IPS-NIHi7 (cell line): ENCODE results near the gene TRPV2.
"Not testable (repeated sequence)": the region's sequence is repeated elsewhere in the genome, so short reads cannot be mapped to it uniquely, and the experiment has no call there.

Experiments
- DNase-seq: peaks from one replicate; pipeline ENCODE4 v3.0.0; 2012; ENCODE audit warnings: mixed read lengths; ENCODE audit errors: extremely low spot score

Gene TRPV2, protein sequence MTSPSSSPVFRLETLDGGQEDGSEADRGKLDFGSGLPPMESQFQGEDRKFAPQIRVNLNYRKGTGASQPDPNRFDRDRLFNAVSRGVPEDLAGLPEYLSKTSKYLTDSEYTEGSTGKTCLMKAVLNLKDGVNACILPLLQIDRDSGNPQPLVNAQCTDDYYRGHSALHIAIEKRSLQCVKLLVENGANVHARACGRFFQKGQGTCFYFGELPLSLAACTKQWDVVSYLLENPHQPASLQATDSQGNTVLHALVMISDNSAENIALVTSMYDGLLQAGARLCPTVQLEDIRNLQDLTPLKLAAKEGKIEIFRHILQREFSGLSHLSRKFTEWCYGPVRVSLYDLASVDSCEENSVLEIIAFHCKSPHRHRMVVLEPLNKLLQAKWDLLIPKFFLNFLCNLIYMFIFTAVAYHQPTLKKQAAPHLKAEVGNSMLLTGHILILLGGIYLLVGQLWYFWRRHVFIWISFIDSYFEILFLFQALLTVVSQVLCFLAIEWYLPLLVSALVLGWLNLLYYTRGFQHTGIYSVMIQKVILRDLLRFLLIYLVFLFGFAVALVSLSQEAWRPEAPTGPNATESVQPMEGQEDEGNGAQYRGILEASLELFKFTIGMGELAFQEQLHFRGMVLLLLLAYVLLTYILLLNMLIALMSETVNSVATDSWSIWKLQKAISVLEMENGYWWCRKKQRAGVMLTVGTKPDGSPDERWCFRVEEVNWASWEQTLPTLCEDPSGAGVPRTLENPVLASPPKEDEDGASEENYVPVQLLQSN

DNA sequence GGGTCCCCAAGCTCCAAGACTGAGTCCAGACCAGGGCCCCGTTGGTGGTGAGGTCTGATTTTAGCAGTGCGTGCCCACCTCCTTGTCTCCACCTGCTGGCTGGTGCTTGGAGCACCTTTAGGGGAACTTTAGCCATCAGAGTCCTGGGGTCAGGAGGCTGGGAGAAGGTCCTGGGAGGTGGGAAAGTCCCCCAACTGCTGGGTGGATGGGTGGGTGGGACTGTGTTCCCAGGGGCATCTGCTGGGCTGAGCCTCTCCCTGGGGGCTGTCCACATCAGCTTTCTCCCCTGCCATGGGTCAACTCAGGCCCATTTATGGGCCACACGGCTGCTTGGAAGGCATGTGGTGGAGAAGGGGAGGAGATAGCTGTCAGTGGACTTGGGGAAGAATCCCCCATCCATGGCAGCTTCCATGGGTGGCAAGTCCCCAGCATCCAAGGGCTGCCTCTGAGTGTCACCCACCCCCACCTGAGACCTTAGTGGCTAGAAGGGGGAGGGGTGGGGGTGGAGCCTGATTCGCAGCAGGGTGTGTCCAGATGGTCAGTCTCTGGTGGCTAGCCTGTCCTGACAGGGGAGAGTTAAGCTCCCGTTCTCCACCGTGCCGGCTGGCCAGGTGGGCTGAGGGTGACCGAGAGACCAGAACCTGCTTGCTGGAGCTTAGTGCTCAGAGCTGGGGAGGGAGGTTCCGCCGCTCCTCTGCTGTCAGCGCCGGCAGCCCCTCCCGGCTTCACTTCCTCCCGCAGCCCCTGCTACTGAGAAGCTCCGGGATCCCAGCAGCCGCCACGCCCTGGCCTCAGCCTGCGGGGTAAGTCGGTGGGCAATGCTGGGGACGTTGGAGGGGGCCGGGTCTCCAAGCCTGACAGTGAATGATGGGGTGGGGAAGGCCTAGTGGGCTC is at the start of gene TRPV2:
TRPV2 (plus strand) TSS at position 541 of the 894 bp plus-strand sequence. CDS start 2,098 bp downstream, outside the sequence.
- peak; percentile 73 for DNase-seq

DNA sequence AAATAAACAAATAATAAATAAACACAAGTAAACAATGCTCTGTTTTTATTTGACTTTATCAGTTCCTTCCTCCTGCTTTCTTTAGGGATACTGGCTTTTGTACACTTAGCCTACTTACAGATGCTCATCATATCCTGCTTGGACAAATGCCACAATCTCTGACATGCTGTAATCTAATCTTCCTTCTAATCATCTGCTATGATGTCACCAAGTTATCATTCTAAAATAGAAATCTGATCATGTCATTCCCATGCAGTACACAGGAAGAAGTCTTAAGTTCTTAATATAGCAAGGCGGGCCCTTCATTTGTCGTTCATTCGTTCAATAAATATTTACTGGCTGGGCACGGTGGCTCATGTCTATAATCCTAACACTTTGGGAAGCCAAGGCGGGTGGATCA is 43.6 kb upstream of the TRPV2 start:
- DNase-seq, result no peak

DNA sequence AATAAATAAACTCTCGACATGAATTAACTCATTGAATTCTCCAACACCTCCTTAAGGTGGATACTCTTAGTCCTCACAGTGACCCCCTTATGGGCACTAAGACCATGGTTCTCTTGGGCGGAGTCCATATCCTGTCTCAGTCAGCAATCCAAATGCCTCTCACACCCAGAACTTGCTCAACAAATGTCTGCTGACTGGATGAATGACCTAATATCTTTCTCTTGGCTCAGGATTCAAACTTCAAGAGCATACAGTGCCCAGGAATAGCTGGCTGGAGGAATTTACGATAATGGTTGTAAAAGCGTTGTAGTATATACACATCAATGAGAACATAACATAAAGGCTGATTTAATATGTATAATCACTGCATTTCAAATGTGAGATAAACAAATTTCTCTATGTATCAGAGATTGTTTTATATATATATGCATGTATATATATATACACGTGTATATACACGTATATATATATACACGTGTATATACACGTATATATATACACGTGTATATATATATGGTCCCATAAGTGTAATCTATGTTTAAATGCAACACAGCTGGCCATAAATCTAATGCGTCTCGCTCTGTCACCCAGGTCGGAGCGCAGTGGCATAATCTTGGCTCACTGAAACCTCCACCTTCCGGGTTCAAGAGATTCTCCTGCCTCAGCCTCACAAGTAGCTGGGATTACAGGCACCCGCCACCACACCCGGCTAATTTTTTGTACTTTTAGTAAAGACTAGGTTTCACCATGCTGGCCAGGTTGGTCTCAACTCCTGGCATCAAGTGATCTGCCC is 41.0 kb upstream of the TRPV2 start:
- no peak for DNase-seq

DNA sequence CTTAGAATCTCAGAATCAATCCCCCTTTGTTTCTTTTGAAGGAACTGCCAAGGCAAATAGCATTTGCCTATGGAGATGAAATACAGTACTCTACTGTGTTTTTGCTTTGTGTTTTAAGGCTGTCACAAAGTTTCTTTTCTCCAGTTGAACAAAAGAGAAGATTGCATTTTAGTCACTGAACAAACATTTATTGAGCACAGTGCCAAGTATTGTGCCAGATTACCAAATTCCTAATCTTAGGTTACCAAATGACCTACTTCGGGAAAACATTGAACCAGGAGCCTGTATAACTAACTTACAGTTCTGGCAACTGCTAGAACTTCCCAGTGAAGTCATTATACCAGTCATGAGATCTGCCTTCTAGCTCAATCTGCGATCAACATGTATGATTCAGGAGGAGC is 37.4 kb upstream of the TRPV2 start:
- DNase-seq, result no peak

DNA sequence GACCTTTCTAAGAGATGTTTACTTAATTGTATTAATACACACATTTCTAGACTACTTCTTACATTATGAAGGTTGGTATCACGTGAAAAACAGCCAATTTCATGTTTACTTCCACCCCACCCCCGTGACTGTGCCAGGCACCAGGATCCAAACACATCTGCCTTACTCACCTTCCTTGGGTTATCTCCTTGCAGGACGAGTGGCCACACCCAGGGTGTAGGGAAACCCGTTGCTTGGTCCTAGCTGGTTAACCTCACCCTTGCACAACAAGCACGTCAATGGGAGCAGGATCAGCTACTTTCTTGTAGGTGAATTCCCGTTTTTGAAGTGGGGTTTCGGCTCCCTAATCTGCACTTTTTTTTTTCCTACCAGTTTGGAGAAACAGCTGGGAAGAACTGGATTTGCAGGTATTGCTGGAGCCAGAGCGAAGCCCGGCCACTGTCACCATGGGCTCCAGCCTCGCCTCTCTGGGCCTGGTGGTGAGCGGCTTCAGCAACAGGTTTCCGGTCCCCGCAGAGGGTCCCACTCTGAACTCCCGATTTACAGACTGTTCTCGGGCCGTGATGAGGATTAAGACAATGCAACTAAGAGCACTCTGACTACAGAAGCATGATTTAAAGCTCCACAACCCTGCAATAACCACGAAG is 36.6 kb upstream of the TRPV2 start:
- DNase-seq, result no peak

DNA sequence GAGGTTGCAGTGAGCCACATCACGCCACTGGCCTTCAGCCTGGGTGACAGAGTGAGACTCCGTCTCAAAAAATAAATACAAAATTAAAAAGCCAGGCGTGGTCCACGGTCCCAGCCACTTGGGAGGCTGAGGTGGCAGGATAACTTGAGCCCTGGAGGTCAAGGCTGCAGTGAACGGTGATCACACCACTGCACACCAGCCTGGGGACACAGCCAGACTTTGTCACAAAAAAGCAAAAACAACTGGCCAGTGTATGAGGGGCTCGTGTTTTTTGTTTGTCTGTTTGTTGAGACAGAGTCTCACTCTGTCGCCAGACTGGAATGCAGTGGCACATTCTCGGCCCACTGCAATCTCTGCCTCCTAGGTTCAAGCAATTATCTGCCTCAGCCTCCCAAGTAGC is 35.7 kb upstream of the TRPV2 start:
- no peak for DNase-seq

DNA sequence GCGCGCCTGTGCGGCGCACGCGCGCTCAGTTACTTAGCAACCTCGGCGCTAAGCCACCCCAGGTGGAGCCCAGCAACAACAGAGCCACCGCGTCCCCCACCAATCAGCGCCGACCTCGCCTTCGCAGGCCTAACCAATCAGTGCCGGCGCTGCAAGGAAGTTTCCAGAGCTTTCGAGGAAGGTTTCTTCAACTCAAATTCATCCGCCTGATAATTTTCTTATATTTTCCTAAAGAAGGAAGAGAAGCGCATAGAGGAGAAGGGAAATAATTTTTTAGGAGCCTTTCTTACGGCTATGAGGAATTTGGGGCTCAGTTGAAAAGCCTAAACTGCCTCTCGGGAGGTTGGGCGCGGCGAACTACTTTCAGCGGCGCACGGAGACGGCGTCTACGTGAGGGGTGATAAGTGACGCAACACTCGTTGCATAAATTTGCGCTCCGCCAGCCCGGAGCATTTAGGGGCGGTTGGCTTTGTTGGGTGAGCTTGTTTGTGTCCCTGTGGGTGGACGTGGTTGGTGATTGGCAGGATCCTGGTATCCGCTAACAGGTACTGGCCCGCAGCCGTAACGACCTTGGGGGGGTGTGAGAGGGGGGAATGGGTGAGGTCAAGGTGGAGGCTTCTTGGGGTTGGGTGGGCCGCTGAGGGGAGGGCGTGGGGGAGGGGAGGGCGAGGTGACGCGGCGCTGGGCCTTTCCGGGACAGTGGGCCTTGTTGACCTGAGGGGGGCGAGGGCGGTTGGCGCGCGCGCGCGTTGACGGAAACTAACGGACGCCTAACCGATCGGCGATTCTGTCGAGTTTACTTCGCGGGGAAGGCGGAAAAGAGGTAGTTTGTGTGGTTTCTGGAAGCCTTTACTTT is 34.5 kb upstream of the TRPV2 start, which contains the start of gene UBB:
UBB (plus strand) TSS at position 452 of the 856 bp plus-strand sequence. CDS start 817 bp downstream, outside the sequence.
- DNase-seq, result peak; percentile 93

DNA sequence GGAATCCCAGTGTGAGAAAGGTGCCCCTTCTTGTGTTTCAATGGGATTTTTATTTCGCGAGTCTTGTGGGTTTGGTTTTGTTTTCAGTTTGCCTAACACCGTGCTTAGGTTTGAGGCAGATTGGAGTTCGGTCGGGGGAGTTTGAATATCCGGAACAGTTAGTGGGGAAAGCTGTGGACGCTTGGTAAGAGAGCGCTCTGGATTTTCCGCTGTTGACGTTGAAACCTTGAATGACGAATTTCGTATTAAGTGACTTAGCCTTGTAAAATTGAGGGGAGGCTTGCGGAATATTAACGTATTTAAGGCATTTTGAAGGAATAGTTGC is 33.9 kb upstream of the TRPV2 start:
- no peak for DNase-seq

DNA sequence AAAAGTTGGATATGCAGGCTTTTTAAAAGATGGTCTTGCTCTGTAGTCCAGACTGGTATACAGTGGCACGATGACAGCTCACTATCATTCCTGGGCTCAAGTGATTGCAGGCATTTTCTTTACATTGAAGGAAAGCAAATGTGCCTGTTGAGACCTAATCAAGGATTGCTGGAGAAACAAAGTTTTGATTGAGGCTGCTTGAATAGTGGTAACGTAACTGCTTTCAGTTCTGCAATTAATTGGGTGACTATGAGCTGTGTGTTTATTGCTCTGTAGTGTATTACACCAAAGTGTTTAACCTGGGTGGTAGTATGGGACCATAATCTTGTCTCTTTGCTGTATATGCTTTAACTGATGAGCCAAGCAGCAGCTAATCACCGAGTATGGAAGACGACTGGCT is 32.2 kb upstream of the TRPV2 start:
- no peak for DNase-seq

DNA sequence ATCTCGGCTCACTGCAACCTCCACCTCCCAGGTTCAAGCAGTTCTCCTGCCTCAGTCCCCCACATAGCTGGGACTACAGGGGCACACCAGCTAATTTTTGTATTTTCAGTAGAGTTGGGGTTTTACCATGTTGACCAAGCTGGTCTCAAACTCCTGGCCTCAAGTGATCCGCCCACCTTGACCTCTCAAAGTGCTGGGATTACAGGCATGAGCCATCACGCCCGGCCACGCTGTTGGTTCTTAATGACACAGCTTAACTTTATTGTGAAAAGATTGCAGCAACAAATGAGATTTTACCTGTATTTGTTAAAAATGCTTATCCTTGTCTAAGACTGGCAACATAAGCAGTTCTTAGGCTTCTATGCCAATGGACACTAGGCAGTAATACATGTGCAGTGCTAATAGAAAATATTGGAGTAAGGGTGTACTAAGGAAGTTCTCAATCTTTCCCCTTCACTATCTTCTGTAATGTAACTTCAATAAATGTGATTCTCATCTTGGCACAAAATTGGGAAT is 31.5 kb upstream of the TRPV2 start:
- no peak for DNase-seq

DNA sequence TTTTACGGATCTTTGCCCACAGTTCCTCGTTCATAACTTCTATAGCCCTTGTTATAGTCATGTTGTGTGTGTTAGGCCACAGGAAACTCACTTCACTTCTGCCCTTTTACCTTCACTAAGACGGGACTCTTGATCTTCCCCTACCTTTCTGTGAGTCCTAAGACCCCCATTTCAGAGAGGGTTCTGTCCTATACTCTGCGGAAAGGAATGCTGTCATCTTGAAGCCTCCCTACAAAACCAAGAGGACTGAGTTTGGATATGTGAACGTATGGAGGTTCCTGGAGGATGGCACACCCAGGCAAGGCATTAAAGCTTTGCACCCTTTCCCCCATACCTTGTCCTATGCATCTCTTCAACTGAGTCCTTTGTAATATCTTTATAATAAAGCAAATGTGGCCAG is 30.8 kb upstream of the TRPV2 start:
- DNase-seq, result no peak

DNA sequence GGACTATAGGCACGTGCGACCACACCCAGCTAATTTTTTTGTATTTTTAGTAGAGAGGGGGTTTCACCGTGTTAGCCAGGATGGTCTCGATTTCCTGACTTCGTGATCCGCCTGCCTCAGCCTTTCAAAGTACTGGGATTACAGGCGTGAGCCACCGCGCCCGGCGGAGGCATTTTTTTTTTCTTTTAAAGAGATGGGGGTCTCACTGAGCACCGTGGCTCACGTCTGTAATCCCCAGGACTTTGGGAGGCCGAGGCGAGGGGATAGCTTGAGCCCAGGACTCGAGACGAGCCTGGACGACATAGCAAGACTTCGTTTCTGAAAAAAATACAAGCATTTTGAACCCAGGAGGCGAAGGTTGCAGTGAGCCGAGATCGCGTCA is 29.3 kb upstream of the TRPV2 start:
- DNase-seq, result not testable (repeated sequence)

DNA sequence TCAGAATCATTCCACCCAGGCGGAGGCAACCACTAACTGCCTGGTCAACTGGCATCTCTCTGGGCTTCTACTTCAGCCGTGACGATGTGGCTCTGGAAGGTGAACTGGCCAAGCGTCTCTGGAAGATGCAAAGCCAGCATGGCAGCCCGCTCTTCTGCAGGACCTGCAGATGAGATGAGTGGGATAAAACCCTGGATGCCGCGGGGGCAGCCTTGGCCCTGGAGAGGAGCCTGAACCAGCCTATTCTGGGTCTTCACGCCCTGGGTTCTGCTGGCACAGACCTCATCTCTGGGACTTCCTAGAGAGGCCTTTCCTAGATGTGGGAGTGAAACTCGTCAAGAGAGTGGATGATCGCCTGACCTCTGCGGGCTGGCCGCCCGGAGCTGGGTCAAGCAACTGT is 23.9 kb upstream of the TRPV2 start:
- DNase-seq, result no peak

DNA sequence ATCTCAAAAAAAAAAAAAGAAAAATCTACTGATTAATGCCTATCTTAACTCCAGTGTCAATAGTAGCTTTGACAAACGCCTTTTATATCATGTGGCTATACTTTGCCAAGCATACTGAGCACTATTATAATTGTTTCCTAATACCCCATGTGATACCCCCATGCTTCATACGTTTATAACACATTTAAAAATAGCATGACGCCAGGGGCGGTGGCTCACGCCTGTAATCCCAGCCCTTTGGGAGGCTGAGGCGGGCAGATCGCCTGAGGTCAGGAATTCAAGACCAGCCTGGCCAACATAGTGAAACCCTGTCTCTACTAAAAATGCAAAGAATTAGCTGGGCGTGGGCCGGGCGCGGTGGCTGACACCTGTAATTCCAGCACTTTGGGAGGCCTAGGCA is 22.9 kb upstream of the TRPV2 start:
- not testable (repeated sequence) for DNase-seq

DNA sequence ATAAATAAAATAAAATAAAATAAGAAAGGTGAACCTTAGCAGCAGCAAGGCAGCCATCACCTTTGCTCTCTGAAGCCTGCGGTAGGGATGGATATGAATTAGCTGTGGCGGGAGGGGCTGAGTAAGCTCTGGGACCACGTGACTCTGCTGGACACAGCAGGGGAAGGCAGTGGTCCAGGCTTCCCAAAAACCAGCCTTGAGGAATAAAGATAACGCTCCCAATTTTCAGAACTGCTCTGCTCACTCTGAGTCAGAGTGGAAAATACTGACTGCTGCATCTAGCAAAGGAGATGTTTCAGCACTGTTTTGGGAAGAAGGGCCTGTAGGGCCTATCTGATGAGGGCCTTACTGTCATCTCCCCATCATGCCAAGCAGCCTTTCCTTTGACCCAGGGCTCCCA is 19.5 kb upstream of the TRPV2 start:
- DNase-seq, result not testable (repeated sequence)

DNA sequence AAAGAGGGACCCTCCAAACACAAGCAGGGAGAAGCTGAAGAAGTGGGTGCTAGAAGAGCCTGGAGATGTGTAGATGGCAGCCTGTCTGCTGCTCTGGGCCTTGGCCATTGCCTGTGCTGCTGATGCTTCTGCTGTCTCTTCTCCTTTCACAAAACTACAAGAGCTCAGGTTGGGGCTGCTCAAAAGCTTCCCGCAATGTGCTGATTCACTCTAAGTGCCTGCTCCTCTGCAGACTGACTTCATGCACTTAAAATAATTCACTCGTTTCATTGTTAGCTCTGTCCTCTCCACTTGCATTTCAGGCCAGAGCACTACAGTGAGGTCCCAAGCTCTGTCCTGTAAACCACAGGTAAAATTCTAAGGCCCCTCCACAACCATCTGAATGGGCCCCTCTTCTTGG is 18.7 kb upstream of the TRPV2 start:
- not testable (repeated sequence) for DNase-seq

DNA sequence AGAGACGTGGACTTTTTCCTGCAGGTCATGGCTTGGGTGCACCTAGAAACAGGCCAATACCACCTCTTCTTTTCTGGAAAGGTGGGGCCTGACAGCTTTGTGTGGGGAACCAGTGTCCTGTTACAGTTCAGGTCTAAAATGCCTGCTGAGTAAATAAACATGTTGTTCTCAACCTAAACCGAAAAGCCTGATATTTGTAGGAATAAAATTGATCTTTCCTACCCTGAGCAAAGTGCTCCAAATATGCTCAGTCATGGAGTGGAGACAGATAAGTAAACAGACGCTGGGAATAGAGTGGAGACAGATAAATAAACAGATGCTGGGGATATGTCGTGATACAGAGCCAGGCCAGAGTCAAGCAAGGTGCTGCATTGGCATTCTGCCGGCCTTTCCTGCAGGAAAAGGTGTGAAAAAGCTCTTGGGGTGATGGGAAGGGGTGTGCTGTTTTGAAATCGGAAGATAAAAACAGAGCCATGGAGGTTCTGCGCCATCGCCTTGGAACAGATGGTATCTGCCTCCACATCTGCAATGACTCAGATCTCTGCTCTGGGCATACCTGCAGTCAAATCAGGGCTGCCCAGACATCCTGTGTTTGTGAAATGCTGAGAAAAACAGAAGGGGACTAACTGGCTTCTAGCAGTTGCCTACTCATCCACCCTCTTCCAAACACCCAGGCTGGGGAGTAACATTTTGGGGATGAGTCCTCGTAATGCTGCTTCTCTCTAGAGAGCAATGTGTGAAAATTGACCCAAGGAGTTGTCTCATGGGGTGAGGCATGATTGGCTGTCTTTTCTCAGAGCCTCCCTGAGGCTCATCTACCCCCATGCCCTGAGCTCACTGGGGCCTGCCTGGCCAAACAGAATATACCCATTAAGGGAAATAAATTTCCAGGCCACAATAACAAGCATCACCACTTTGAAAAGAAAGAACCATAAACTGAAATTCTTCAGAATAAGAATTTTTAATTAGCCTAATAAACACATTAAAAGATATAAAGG is 16.8 kb upstream of the TRPV2 start:
- peak; percentile 11 for DNase-seq

DNA sequence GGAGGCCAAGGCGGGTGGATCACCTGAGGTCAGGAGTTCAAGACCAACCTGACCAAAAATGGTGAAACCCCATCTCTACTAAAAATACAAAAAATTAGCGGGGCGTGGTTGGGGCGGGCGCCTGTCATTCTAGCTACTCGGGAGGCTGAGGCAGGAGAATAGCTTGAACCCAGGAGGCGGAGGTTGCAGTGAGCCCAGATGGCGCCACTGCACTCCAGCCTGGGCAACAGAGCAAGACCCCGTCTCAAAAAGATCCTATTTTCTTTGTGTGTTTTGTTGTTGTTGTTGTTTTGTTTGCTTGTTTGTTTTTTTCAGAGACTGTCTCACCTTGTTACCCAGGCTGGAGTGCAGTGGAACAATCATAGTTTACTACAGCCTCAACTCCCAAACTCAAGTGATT is 11.5 kb upstream of the TRPV2 start:
- DNase-seq, result not testable (repeated sequence)
